ENCODE measurements around the gene PELI1.
A peak's percentile ranks its signal among the peaks of the same experiment; 100 is the strongest.

The PELI1 gene, protein sequence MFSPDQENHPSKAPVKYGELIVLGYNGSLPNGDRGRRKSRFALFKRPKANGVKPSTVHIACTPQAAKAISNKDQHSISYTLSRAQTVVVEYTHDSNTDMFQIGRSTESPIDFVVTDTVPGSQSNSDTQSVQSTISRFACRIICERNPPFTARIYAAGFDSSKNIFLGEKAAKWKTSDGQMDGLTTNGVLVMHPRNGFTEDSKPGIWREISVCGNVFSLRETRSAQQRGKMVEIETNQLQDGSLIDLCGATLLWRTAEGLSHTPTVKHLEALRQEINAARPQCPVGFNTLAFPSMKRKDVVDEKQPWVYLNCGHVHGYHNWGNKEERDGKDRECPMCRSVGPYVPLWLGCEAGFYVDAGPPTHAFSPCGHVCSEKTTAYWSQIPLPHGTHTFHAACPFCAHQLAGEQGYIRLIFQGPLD

DNA sequence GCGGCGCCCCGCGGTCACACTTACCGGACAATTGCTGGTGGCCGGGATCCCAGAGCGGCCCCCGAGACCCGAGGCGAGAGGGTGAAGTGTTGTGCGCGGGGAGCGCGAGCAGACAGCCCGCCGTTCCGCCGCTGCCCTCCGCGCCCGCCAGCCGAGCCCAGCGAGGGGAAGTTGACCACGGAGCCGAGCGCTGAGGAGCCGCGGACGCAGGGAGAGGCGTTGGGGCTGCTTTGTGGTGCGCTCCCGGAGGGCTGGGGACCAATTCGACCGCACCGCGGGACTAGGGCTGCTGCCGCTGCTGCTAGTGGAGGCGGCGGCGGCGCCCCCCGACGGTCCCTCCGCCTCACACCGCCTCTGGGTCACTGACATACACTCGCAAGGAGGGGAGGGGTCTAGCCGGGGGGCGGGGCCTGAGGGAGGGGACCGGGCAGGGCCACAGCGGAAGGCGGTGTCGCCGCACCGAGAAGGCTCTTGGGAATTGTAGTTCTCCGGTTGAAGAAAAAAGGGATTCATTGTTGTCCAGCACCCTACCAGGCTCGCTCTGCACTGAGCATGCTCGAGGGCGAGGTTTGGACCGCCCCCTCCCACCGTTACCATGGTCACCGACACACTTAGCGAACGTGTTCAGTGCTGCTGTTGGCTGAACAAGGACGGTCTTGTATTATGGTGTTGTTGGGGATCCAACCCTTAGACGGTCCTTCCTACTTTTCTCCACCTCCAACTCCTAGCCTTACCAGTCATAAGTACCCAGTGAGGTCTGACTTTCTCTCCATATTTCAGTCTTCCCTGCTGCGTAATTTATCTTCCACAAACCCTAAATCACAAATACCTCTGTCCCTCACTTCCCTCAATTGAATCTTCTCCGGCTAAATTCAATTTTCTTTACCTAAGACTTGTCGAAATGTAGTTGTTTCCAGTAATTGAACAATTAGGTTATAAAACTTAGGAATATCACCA lies at the start of gene PELI1:
PELI1 (minus strand) TSS at position 364 of the 957 bp plus-strand sequence. CDS start 36,110 bp downstream, outside the sequence.
- TF ChIP-seq, protein P1, sequence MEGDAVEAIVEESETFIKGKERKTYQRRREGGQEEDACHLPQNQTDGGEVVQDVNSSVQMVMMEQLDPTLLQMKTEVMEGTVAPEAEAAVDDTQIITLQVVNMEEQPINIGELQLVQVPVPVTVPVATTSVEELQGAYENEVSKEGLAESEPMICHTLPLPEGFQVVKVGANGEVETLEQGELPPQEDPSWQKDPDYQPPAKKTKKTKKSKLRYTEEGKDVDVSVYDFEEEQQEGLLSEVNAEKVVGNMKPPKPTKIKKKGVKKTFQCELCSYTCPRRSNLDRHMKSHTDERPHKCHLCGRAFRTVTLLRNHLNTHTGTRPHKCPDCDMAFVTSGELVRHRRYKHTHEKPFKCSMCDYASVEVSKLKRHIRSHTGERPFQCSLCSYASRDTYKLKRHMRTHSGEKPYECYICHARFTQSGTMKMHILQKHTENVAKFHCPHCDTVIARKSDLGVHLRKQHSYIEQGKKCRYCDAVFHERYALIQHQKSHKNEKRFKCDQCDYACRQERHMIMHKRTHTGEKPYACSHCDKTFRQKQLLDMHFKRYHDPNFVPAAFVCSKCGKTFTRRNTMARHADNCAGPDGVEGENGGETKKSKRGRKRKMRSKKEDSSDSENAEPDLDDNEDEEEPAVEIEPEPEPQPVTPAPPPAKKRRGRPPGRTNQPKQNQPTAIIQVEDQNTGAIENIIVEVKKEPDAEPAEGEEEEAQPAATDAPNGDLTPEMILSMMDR (IDR thresholded peaks at IDR 0.05; ENCODE audit: control insufficient read depth, insufficient read depth, low read depth, low read length, missing control alignments) = no peak
- DNase-seq (ENCODE audit: low read depth) = peak; percentile 63
- peak within 1 kb of the TSS; percentile 72 for H3K4me3 ChIP-seq (ENCODE audit: control insufficient read depth, low read depth, low read length)

GRCh38 chr2:64193491-64193890 lies 49.3 kb upstream of the PELI1 start:
- DNase-seq (ENCODE audit: low read depth) = no peak
- no peak overlapping the region for H3K4me3 ChIP-seq (ENCODE audit: control insufficient read depth, low read depth, low read length)
- TF ChIP-seq, protein P1 (IDR thresholded peaks at IDR 0.05; ENCODE audit: control insufficient read depth, insufficient read depth, low read depth, low read length, missing control alignments) = no peak

- TF ChIP-seq, protein P1 (IDR thresholded peaks at IDR 0.05; ENCODE audit: control insufficient read depth, insufficient read depth, low read depth, low read length, missing control alignments) = no peak
- no peak for DNase-seq (ENCODE audit: low read depth)
- H3K4me3 ChIP-seq (ENCODE audit: control insufficient read depth, low read depth, low read length) = no peak overlapping the region
Measured at GRCh38 chr2:64192664-64193105, 48.5 kb upstream of the PELI1 start.

DNA sequence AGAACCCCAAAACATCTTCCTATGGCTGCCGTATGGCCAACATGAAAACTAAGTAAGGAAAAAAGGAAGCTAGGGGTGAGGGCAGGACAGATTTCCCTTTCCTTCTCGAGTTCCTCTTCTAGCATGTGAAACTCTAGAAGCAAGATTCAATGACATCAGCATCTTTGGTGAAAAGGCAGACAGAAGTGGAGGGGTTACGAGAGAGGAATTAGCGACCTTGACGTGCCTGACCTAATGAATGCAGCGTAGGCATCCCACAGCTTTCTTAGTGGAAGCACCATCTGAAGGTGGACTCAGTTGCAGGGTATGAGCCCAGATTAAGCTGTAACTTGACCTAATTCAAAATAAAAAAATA lies 47.9 kb upstream of the PELI1 start:
- DNase-seq (ENCODE audit: low read depth) = no peak
- no peak overlapping the region for H3K4me3 ChIP-seq (ENCODE audit: control insufficient read depth, low read depth, low read length)
- TF ChIP-seq, protein P1 (IDR thresholded peaks at IDR 0.05; ENCODE audit: control insufficient read depth, insufficient read depth, low read depth, low read length, missing control alignments) = no peak

DNA sequence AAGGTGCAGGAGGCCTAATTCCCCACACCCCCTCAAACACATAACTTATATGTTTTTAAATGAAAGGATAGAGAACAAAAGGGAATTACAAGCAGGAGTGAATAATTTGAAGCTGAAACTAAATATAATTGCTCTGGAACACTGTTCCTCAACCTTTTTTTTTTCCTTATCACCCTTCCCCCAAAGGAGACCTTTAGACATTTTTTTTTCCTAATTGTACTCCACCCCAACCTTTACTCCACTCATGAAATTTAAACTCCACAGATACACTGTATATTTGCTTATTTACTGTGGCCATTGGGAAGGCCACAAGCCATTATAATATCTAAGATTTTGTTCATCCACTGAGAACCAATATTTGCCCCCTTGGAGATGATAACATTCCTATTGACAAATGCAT lies 45.4 kb upstream of the PELI1 start:
- no peak overlapping the region for H3K4me3 ChIP-seq (ENCODE audit: control insufficient read depth, low read depth, low read length)
- TF ChIP-seq, protein P1 (IDR thresholded peaks at IDR 0.05; ENCODE audit: control insufficient read depth, insufficient read depth, low read depth, low read length, missing control alignments) = no peak

GRCh38 chr2:64189167-64189566 lies 44.9 kb upstream of the PELI1 start:
- H3K4me3 ChIP-seq (ENCODE audit: control insufficient read depth, low read depth, low read length) = no peak overlapping the region
- no peak for DNase-seq (ENCODE audit: low read depth)
- TF ChIP-seq, protein P1 (IDR thresholded peaks at IDR 0.05; ENCODE audit: control insufficient read depth, insufficient read depth, low read depth, low read length, missing control alignments) = no peak

More for the DNA sequence above, 45.4 kb upstream of the PELI1 start:
- DNase-seq (ENCODE audit: low read depth) = no peak
